ENCODE measurements around the gene ITGAE.

Gene ITGAE, protein sequence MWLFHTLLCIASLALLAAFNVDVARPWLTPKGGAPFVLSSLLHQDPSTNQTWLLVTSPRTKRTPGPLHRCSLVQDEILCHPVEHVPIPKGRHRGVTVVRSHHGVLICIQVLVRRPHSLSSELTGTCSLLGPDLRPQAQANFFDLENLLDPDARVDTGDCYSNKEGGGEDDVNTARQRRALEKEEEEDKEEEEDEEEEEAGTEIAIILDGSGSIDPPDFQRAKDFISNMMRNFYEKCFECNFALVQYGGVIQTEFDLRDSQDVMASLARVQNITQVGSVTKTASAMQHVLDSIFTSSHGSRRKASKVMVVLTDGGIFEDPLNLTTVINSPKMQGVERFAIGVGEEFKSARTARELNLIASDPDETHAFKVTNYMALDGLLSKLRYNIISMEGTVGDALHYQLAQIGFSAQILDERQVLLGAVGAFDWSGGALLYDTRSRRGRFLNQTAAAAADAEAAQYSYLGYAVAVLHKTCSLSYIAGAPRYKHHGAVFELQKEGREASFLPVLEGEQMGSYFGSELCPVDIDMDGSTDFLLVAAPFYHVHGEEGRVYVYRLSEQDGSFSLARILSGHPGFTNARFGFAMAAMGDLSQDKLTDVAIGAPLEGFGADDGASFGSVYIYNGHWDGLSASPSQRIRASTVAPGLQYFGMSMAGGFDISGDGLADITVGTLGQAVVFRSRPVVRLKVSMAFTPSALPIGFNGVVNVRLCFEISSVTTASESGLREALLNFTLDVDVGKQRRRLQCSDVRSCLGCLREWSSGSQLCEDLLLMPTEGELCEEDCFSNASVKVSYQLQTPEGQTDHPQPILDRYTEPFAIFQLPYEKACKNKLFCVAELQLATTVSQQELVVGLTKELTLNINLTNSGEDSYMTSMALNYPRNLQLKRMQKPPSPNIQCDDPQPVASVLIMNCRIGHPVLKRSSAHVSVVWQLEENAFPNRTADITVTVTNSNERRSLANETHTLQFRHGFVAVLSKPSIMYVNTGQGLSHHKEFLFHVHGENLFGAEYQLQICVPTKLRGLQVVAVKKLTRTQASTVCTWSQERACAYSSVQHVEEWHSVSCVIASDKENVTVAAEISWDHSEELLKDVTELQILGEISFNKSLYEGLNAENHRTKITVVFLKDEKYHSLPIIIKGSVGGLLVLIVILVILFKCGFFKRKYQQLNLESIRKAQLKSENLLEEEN

DNA sequence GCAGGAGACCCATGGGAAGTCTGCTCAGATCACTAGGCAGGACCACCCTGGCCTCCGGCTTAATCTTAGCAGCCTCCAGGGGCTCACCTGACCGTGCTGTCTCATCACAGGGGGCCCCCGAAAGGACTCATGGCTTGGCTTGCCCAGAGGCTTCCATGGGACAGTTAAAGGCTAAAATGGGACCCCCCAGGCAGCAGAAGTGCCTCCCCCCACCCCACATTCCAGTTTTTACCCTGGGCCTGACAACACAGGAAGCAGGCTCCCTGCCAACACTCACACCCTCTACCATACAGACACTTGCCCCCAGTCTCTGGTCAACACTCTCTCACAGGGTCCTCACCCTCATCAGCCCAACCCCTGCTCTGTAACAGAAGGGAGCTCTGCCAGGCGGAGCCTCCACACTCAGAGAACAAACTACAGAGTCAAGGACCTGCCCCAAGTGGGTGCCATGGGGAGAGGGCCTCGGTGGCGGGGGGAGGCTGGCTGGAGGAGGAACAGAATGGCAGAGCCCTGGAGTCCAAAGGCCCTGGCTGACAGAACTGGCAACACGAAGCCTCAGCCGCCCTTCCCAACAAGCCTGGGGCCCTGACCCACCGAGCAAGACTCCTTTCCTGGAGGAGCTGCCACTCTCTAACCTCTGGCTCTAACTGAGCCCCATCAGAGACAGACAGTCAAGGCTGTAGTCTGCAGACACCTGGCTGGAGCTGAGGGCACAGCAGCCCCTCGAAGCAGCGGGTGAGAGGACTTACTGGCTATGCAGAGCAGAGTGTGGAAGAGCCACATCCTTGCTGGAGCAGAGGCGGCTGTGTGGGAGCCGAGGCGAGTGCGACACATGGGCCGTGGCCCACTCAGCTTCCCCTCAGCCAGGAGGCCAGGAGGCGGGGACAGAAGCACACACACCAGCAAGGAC is at the start of gene ITGAE:
Gene ITGAE, minus strand, starts transcription at position 827 of the 910 bp plus-strand sequence. Its CDS starts 44 bp downstream, at position 783.
- no peak for TF ChIP-seq CTCF (IDR thresholded peaks at IDR 0.05; ENCODE audit: control insufficient read depth, insufficient read depth, low read depth, low read length, missing control alignments)
- no peak within 1 kb of the TSS for H3K4me3 ChIP-seq (ENCODE audit: control insufficient read depth, low read depth, low read length)
- no peak for DNase-seq (ENCODE audit: low read depth)

GRCh38 chr17:3848229-3848835 is 47.3 kb upstream of the ITGAE start:
- DNase-seq (ENCODE audit: low read depth), result no peak
- H3K4me3 ChIP-seq (ENCODE audit: control insufficient read depth, low read depth, low read length), result no peak overlapping the region
- TF ChIP-seq CTCF (IDR thresholded peaks at IDR 0.05; ENCODE audit: control insufficient read depth, insufficient read depth, low read depth, low read length, missing control alignments), result no peak

GRCh38 chr17:3847165-3847670 is 46.2 kb upstream of the ITGAE start:
- H3K4me3 ChIP-seq (ENCODE audit: control insufficient read depth, low read depth, low read length), result no peak overlapping the region
- no peak for DNase-seq (ENCODE audit: low read depth)
- TF ChIP-seq CTCF (IDR thresholded peaks at IDR 0.05; ENCODE audit: control insufficient read depth, insufficient read depth, low read depth, low read length, missing control alignments), result no peak

DNA sequence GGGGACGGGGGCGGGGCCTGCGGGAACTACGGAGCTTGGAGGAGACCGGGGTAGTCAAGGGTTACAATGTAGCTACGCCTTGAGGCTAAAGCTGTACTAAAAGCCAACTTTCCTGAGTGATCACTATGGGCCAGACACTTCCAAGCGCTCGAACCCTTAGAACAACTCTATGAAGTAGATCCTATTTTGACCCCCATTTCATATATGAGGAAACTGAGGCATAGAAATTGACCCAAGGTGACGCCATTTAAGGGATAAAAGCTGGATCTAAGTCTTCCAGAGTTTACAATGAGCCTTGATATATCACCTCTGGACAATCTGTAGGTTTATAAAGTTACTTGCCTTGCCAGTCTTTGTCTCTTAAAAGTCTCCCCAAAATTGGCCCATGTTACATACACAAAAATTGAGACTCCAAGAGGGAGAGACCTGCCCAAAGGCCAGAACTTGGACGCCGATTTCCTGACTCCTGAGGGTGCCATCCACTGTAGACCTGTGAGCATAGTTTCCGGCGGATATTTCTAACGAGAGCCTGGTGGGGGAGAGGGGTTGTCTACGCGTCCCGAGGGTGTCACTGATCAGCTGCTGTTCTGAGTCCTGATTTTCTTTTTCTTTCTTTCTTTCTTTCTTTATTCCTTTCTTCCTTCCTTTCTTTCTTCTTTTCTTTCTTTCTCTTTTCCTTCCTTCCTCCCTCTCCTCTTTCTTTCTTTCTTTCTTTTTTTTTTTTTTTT is 45.6 kb upstream of the ITGAE start:
- TF ChIP-seq CTCF (IDR thresholded peaks at IDR 0.05; ENCODE audit: control insufficient read depth, insufficient read depth, low read depth, low read length, missing control alignments), result no peak
- no peak for DNase-seq (ENCODE audit: low read depth)
- H3K4me3 ChIP-seq (ENCODE audit: control insufficient read depth, low read depth, low read length), result no peak overlapping the region

GRCh38 chr17:3845621-3846436 is 44.8 kb upstream of the ITGAE start, which contains the start of gene NCBP3:
NCBP3 (minus strand) TSS chr17:3846246; CDS start chr17:3846223, 23 bp downstream.
- H3K4me3 ChIP-seq (ENCODE audit: control insufficient read depth, low read depth, low read length), result peak within 1 kb of the TSS; percentile 73
- DNase-seq (ENCODE audit: low read depth), result peak; percentile 67
- peak; percentile 77 for TF ChIP-seq CTCF (IDR thresholded peaks at IDR 0.05; ENCODE audit: control insufficient read depth, insufficient read depth, low read depth, low read length, missing control alignments)
